HUDEP-2 (cell line): ENCODE results near the gene OR8H3.
"Not testable (repeated sequence)": the region's sequence is repeated elsewhere in the genome, so short reads cannot be mapped to it uniquely, and the experiment has no call there.

Source experiments
- DNase-seq, 76 experiments: peaks; one replicate each; lab custom pipeline; 2025; ENCODE audit not compliant: unreplicated experiment in 76 of 76; lab: John Stamatoyannopoulos, UW

OR8H3 gene

GRCh38 chr11:56122073-56122472 lies at the start of gene OR8H3:
Gene OR8H3 (plus strand): TSS chr11:56122373. CDS start chr11:56122373, 0 bp downstream.
- no peak for DNase-seq

- DNase-seq: no peak
These were observed 32.5 kb upstream of the OR8H3 start for GRCh38 chr11:56089697-56090096.

- no peak for DNase-seq
These were observed 29.2 kb upstream of the OR8H3 start, which contains the start of gene OR8I2 for GRCh38 chr11:56093008-56093407. Gene OR8I2 (plus strand): TSS chr11:56093308. CDS start chr11:56093308, 0 bp downstream.

- DNase-seq: no peak
These were observed 18.9 kb upstream of the OR8H3 start, which contains the start of gene OR8H2 for GRCh38 chr11:56103210-56103737. Gene OR8H2 (plus strand): TSS chr11:56103687. CDS start chr11:56105043, 1,356 bp downstream.

- DNase-seq: no peak
These were observed 18.0 kb downstream of the OR8H3 start, which contains the start of gene OR8J3 for GRCh38 chr11:56140151-56140661. Gene OR8J3 (minus strand): TSS chr11:56140201. CDS start chr11:56137718, 2,483 bp downstream.

GRCh38 chr11:56143681-56144080 lies 21.5 kb downstream of the OR8H3 start:
- DNase-seq: not testable (repeated sequence)

GRCh38 chr11:56151376-56151775 lies 29.2 kb downstream of the OR8H3 start:
- no peak for DNase-seq

GRCh38 chr11:56152333-56152732 lies 30.2 kb downstream of the OR8H3 start:
- no peak for DNase-seq

GRCh38 chr11:56160217-56160616 lies 38.0 kb downstream of the OR8H3 start, which contains the start of gene OR8K5:
Gene OR8K5 (minus strand): TSS chr11:56160317. CDS start chr11:56160317, 0 bp downstream.
- DNase-seq: no peak

- no peak for DNase-seq
These were observed 41.6 kb downstream of the OR8H3 start for GRCh38 chr11:56163804-56164203.

GRCh38 chr11:56172256-56172830 lies 50.2 kb downstream of the OR8H3 start:
- DNase-seq: no peak
